ENCODE results near the gene GUCA1A. TPM values are rescaled to one million over a fixed set of nuclear protein-coding genes. Genes with fewer than 3 reads are reported as not detected.

GUCA1A gene
- total RNA-seq, 6 donors from 2014 or later = not detected

GRCh38 chr6:42125663-42126062 lies 47.5 kb upstream of the GUCA1A start:
- WGBS, 2 donors = 69 to 70% methylated on average over 3 of the region's 3 CpGs
- ATAC-seq (ENCODE audit: low FRiP score in 2 of 2) = no peak
- Histone ChIP-seq H3K27ac (no peak overlapping the region), H3K9me3 (no peaks in the 10 kb centered on the region), H3K4me1 (peaks cover 0 to 17% (median 7%) of the 10 kb centered on the region in 4 donors), H3K27me3 (no peaks in the 10 kb centered on the region), H3K36me3 (peaks cover 0 to 17% (median 2%) of the 10 kb centered on the region in 4 donors), H3K4me3 (no peak overlapping the region)
- TF ChIP-seq EP300 (IDR thresholded peaks at IDR 0.05) = no peak
- TF ChIP-seq POLR2A (IDR thresholded peaks at IDR 0.05) = no peak
- no peak for TF ChIP-seq POLR2AphosphoS5 (IDR thresholded peaks at IDR 0.05)
- no peak for TF ChIP-seq CTCF (IDR thresholded peaks at IDR 0.05)
- no peak for DNase-seq

- H3K4me1 ChIP-seq = no peaks in the 10 kb centered on the region
- TF ChIP-seq CTCF (IDR thresholded peaks at IDR 0.05) (peak in 1 of 6 experiments; percentile 14), EP300 (IDR thresholded peaks at IDR 0.05) (no peak), POLR2AphosphoS5 (IDR thresholded peaks at IDR 0.05) (no peak), POLR2A (IDR thresholded peaks at IDR 0.05) (no peak)
- ATAC-seq (ENCODE audit: low FRiP score in 2 of 2) = no peak
- H3K27me3 ChIP-seq = no peaks in the 10 kb centered on the region
- no peaks in the 10 kb centered on the region for H3K9me3 ChIP-seq
- WGBS, 2 donors = 72 to 76% methylated on average over 22 to 24 of the region's 25 CpGs
- no peak overlapping the region for H3K4me3 ChIP-seq
- DNase-seq = no peak
- no peak overlapping the region for H3K27ac ChIP-seq
- peaks cover 0 to 17% (median 2%) of the 10 kb centered on the region in 4 donors for H3K36me3 ChIP-seq
Measured at GRCh38 chr6:42128460-42129359, 44.5 kb upstream of the GUCA1A start.

GRCh38 chr6:42129360-42129676 lies 43.8 kb upstream of the GUCA1A start:
- no peak overlapping the region for H3K27ac ChIP-seq
- WGBS, 2 donors = 95 to 96% methylated on average over 2 of the region's 2 CpGs
- TF ChIP-seq POLR2A (IDR thresholded peaks at IDR 0.05) = no peak
- no peak for TF ChIP-seq CTCF (IDR thresholded peaks at IDR 0.05)
- TF ChIP-seq POLR2AphosphoS5 (IDR thresholded peaks at IDR 0.05) = no peak
- no peak for TF ChIP-seq EP300 (IDR thresholded peaks at IDR 0.05)
- no peak for ATAC-seq (ENCODE audit: low FRiP score in 2 of 2)
- no peaks in the 10 kb centered on the region for H3K4me1 ChIP-seq
- H3K27me3 ChIP-seq = no peaks in the 10 kb centered on the region
- no peak overlapping the region for H3K4me3 ChIP-seq
- no peaks in the 10 kb centered on the region for H3K9me3 ChIP-seq
- no peak for DNase-seq
- H3K36me3 ChIP-seq = peaks cover 0 to 17% (median 2%) of the 10 kb centered on the region in 4 donors

- 87 to 94% methylated on average over 11 of the region's 11 CpGs for WGBS, 2 donors
- ATAC-seq (ENCODE audit: low FRiP score in 2 of 2) (no peak), DNase-seq (no peak)
- Histone ChIP-seq H3K4me3 (no peak overlapping the region), H3K36me3 (peaks cover 0 to 8% (median 2%) of the 10 kb centered on the region in 4 donors), H3K27me3 (no peaks in the 10 kb centered on the region), H3K9me3 (no peaks in the 10 kb centered on the region), H3K27ac (no peak overlapping the region), H3K4me1 (peaks cover 0 to 1% (median 0%) of the 10 kb centered on the region in 4 donors)
- TF ChIP-seq POLR2AphosphoS5 (IDR thresholded peaks at IDR 0.05) (no peak), EP300 (IDR thresholded peaks at IDR 0.05) (no peak), CTCF (IDR thresholded peaks at IDR 0.05) (no peak), POLR2A (IDR thresholded peaks at IDR 0.05) (no peak)
Measured at GRCh38 chr6:42131531-42131930, 41.6 kb upstream of the GUCA1A start.

Measured in upper lobe of left lung (tissue), 6 donors.